ENCODE measurements around the gene SEC11C. TPM values are rescaled to one million over a fixed set of nuclear protein-coding genes. Genes with fewer than 3 reads are reported as not detected.

Gene SEC11C
- 100 to 1,000 TPM in 6 of 8 experiments, 10 to 100 TPM in 2; 38.1 to 224 (median 159) TPM for total RNA-seq

GRCh38 chr18:59139615-59140301, at the start of gene SEC11C:
Gene SEC11C (plus strand): TSS chr18:59139884. CDS start chr18:59139949, 65 bp downstream.
- Histone ChIP-seq H3K27ac (peak within 1 kb of the TSS; percentile 97), H3K4me3 (peak within 1 kb of the TSS; percentile 56 to 86 (median 70)), H3K4me1 (replicated peaks in 1 of 2) (peaks cover 23 to 24% of the 10 kb centered on the region in 2 donors)
- in situ Hi-C loops (cut with MboI; ENCODE audit: low pct_unique_long_range_greater_than_20kb in 2 of 9, low sequenced_read_pairs in 9 of 9, unreplicated experiment in 9 of 9), result no loop called here
- 0 to 3% (median 1%) methylated on average over 1 to 15 of the region's 55 CpGs; no CpG with 5 or more reads in 4 of the 10 experiments for WGBS, 10 experiments
- ATAC-seq (replicated peaks in 6 of 8), result peak; percentile 91 to 97 (median 95)

GRCh38 chr18:59090966-59091603, 48.6 kb upstream of the SEC11C start:
- no peak for ATAC-seq (replicated peaks in 6 of 8)
- in situ Hi-C loops (cut with MboI; ENCODE audit: low pct_unique_long_range_greater_than_20kb in 2 of 9, low sequenced_read_pairs in 9 of 9, unreplicated experiment in 9 of 9), result loop anchor here in 1 of 9 experiments (25.0 kb wide), 1 partner anchor 554 kb away; no protein-coding TSS in a partner anchor
- WGBS, 10 experiments, result 38 to 100% (median 56%) methylated on average over 2 to 3 of the region's 5 CpGs; no CpG with 5 or more reads in 2 of the 10 experiments
- Histone ChIP-seq H3K4me1 (replicated peaks in 1 of 2) (peaks cover 0 to 2% of the 10 kb centered on the region in 2 donors), H3K4me3 (no peak overlapping the region), H3K27ac (no peak overlapping the region)

- Histone ChIP-seq H3K4me1 (replicated peaks in 1 of 2) (peaks cover 0 to 2% of the 10 kb centered on the region in 2 donors), H3K27ac (no peak overlapping the region), H3K4me3 (no peak overlapping the region)
- no peak for ATAC-seq (replicated peaks in 6 of 8)
- WGBS, 10 experiments, result 40 to 94% (median 77%) methylated on average over 1 to 7 of the region's 7 CpGs; no CpG with 5 or more reads in 4 of the 10 experiments
- in situ Hi-C loops (cut with MboI; ENCODE audit: low pct_unique_long_range_greater_than_20kb in 2 of 9, low sequenced_read_pairs in 9 of 9, unreplicated experiment in 9 of 9), result loop anchor here in 1 of 9 experiments (25.0 kb wide), 1 partner anchor 556 kb away; no protein-coding TSS in a partner anchor
These were observed 46.0 kb upstream of the SEC11C start for GRCh38 chr18:59093668-59094067.

- H3K4me3 ChIP-seq, result no peak overlapping the region
- H3K27ac ChIP-seq, result no peak overlapping the region
- in situ Hi-C loops (cut with MboI; ENCODE audit: low pct_unique_long_range_greater_than_20kb in 2 of 9, low sequenced_read_pairs in 9 of 9, unreplicated experiment in 9 of 9), result loop anchor here in 1 of 9 experiments (25.0 kb wide), 1 partner anchor 557 kb away; no protein-coding TSS in a partner anchor
- ATAC-seq (replicated peaks in 6 of 8), result no peak
- WGBS, 10 experiments, result 56 to 100% (median 93%) methylated on average over 1 to 5 of the region's 5 CpGs; no CpG with 5 or more reads in 3 of the 10 experiments
- peaks cover 0 to 2% of the 10 kb centered on the region in 2 donors for H3K4me1 ChIP-seq (replicated peaks in 1 of 2)
These were observed 45.1 kb upstream of the SEC11C start for GRCh38 chr18:59094569-59094968.

- H3K4me3 ChIP-seq, result no peak overlapping the region
- in situ Hi-C loops (cut with MboI; ENCODE audit: low pct_unique_long_range_greater_than_20kb in 2 of 9, low sequenced_read_pairs in 9 of 9, unreplicated experiment in 9 of 9), result loop anchor here in 1 of 9 experiments (25.0 kb wide), 1 partner anchor 559 kb away; no protein-coding TSS in a partner anchor
- H3K4me1 ChIP-seq (replicated peaks in 1 of 2), result no peaks in the 10 kb centered on the region
- no peak overlapping the region for H3K27ac ChIP-seq
- ATAC-seq (replicated peaks in 6 of 8), result peak in 1 of 8 experiments; percentile 61
- 60 to 100% (median 73%) methylated on average over 1 to 6 of the region's 7 CpGs; no CpG with 5 or more reads in 4 of the 10 experiments for WGBS, 10 experiments
These were observed 43.4 kb upstream of the SEC11C start for GRCh38 chr18:59096098-59096789.

- ATAC-seq (replicated peaks in 6 of 8), result no peak
- Histone ChIP-seq H3K4me3 (no peak overlapping the region), H3K4me1 (replicated peaks in 1 of 2) (no peaks in the 10 kb centered on the region), H3K27ac (no peak overlapping the region)
- WGBS, 10 experiments, result 23 to 100% (median 43%) methylated on average over 1 to 4 of the region's 4 CpGs; no CpG with 5 or more reads in 1 of the 10 experiments
- in situ Hi-C loops (cut with MboI; ENCODE audit: low pct_unique_long_range_greater_than_20kb in 2 of 9, low sequenced_read_pairs in 9 of 9, unreplicated experiment in 9 of 9), result no loop called here
These were observed 37.8 kb upstream of the SEC11C start for GRCh38 chr18:59101830-59102414.

GRCh38 chr18:59109375-59109774, 30.3 kb upstream of the SEC11C start:
- H3K27ac ChIP-seq, result no peak overlapping the region
- ATAC-seq (replicated peaks in 6 of 8), result peak in 2 of 8 experiments; percentile 40 to 43
- 0 to 100% (median 30%) methylated on average over 1 to 5 of the region's 6 CpGs; no CpG with 5 or more reads in 2 of the 10 experiments for WGBS, 10 experiments
- H3K4me3 ChIP-seq, result no peak overlapping the region
- H3K4me1 ChIP-seq (replicated peaks in 1 of 2), result no peaks in the 10 kb centered on the region
- in situ Hi-C loops (cut with MboI; ENCODE audit: low pct_unique_long_range_greater_than_20kb in 2 of 9, low sequenced_read_pairs in 9 of 9, unreplicated experiment in 9 of 9), result no loop called here

- in situ Hi-C loops (cut with MboI; ENCODE audit: low pct_unique_long_range_greater_than_20kb in 2 of 9, low sequenced_read_pairs in 9 of 9, unreplicated experiment in 9 of 9), result no loop called here
- Histone ChIP-seq H3K27ac (no peak overlapping the region), H3K4me3 (no peak overlapping the region), H3K4me1 (replicated peaks in 1 of 2) (no peaks in the 10 kb centered on the region)
- no peak for ATAC-seq (replicated peaks in 6 of 8)
These were observed 25.5 kb upstream of the SEC11C start for GRCh38 chr18:59114160-59114559.

GRCh38 chr18:59123588-59124369, 15.9 kb upstream of the SEC11C start:
- in situ Hi-C loops (cut with MboI; ENCODE audit: low pct_unique_long_range_greater_than_20kb in 2 of 9, low sequenced_read_pairs in 9 of 9, unreplicated experiment in 9 of 9), result no loop called here
- WGBS, 10 experiments, result 0 to 100% (median 58%) methylated on average over 1 to 5 of the region's 5 CpGs; no CpG with 5 or more reads in 1 of the 10 experiments
- no peak overlapping the region for H3K4me3 ChIP-seq
- H3K27ac ChIP-seq, result no peak overlapping the region
- no peaks in the 10 kb centered on the region for H3K4me1 ChIP-seq (replicated peaks in 1 of 2)
- peak in 7 of 8 experiments; percentile 98 to 100 (median 98) for ATAC-seq (replicated peaks in 6 of 8)

GRCh38 chr18:59124370-59124704, 15.3 kb upstream of the SEC11C start:
- in situ Hi-C loops (cut with MboI; ENCODE audit: low pct_unique_long_range_greater_than_20kb in 2 of 9, low sequenced_read_pairs in 9 of 9, unreplicated experiment in 9 of 9), result no loop called here
- no peak overlapping the region for H3K4me3 ChIP-seq

GRCh38 chr18:59127047-59127446, 12.6 kb upstream of the SEC11C start:
- no peak overlapping the region for H3K27ac ChIP-seq
- no peak for ATAC-seq (replicated peaks in 6 of 8)
- no peaks in the 10 kb centered on the region for H3K4me1 ChIP-seq (replicated peaks in 1 of 2)
- no peak overlapping the region for H3K4me3 ChIP-seq
- 0 to 80% (median 57%) methylated on average over 1 to 6 of the region's 6 CpGs; no CpG with 5 or more reads in 2 of the 10 experiments for WGBS, 10 experiments
- in situ Hi-C loops (cut with MboI; ENCODE audit: low pct_unique_long_range_greater_than_20kb in 2 of 9, low sequenced_read_pairs in 9 of 9, unreplicated experiment in 9 of 9), result no loop called here

More at GRCh38 chr18:59124370-59124704, 15.3 kb upstream of the SEC11C start:
- no peak for ATAC-seq (replicated peaks in 6 of 8)
- 33 to 100% (median 86%) methylated on average over 1 of the region's 1 CpG; no CpG with 5 or more reads in 3 of the 10 experiments for WGBS, 10 experiments
- no peaks in the 10 kb centered on the region for H3K4me1 ChIP-seq (replicated peaks in 1 of 2)
- H3K27ac ChIP-seq, result no peak overlapping the region
